Retina (tissue), 1 donor: ENCODE measurements around the gene KCNAB3.

Experiments used
- DNase-seq: peaks from one replicate; pipeline ENCODE4 v3.0.0-alpha.2; 2016

The KCNAB3 gene

DNA sequence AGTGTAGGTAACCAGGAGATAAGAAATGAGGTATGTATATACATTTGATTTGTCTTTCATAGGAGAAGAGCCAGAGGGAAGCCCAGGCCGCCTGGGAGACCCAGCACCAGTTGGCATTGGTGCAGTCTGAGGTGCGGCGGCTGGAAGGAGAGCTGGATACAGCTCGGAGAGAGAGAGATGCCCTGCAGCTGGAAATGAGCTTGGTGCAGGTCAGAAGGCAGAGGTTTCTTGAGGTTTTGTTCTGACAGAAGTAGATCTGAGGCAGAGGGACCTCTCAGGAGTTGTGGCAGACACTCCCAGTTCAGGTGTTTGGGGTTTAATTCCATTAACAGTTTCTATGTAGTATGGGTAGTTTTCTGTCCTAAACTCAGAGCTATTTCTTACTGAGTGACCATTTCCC is 10.4 kb upstream of the KCNAB3 start:
- DNase-seq: no peak

DNA sequence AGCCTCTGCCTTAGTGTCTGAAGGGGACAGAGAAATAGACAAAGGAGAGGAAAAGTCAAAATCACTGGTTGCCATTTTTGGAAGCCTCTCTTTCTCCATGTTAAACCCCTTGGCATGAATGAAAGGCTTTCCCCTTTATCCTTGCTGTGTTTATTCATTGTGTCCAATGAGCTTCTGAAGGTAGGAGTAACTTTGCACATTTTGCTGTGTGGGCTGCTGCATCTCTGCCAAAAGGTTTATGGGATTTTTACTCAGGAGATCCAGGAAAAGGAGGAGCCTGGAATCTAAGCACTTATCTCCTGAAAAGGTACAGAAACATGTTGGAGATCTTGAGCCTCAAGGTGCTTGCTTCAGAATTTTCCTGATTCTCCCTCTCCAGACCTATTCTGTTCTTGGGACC is 6.2 kb upstream of the KCNAB3 start:
- no peak for DNase-seq

DNA sequence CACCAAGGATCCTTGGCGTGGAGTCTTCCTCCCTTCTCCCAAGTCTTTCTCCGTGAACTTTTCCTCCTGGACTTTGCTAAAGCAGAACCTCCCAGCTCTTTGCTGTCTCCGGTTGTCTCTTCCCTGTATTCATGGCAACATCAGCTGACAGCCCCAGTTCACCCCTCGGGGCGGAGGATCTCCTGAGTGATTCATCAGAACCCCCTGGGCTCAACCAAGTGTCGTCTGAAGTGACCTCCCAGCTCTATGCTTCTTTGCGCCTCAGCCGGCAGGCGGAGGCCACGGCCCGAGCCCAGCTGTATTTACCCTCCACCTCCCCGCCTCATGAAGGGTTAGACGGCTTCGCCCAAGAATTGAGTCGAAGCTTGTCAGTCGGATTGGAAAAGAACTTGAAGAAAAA is 3.3 kb upstream of the KCNAB3 start:
- no peak for DNase-seq

DNA sequence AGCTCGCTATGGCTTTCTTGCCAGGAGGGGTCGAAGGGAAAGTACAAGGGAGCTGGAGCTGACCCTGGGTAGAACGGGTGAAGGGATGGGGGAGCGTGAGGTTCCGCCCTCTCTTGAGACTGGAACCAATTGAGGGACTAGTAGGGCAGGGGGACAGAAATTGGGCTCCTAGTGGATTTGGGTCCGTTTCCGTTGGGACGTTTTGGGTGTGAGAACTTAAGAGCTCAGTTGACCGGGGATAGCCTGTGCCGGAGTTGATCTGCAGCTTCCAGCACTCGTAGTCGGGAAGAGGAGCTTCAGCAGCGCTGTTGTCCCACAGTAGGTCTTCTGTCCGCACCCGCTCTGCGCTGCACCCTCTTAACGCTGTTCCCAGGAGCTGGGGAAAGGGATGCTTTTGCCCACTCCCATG is 2.8 kb upstream of the KCNAB3 start:
- DNase-seq: no peak

DNA sequence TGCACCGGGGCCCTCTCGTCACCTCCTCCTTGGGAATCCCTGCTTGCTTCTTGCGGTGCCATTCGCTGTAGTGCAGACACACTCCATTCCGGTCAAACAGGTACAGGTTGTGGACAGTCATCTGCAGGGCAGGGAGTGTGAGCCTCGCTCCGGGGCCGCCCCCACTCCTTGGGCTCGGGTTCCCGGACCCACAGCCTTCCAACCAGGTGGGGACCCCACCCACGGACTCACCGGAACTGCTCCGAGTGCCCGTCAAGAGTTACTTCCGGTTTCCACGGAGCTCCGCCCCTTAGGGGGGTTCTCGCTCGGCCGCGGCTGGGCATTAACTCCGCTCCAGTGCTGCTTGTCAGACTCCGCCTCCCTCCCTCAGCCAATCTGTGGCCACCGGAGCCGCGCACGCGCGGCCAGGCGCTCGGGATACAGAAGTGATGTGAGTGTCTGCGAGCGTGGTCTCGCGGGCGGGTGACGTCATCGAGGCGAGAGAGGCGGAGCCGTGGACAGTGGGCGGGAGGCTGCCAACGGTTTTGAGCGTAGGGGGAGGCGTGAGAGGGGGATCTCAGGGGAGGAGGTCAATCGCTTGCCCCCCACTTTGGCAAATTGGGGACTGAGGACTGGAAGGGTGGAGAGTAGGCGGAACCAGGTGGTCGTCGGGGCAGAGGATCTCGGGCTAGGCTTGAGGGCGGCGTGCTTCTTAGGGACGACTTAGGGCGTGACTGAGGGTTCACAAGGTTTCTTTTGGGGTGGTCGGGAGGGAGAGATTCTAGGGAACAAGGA is 2.2 kb upstream of the KCNAB3 start, which contains the start of the genes CNTROB and TRAPPC1:
Gene CNTROB (plus strand): TSS at position 498 of the 774 bp plus-strand sequence. CDS start 874 bp downstream, outside the sequence.
Gene TRAPPC1 (minus strand): TSS at position 238 of the 774 bp plus-strand sequence. CDS start 117 bp downstream, at position 121.
- DNase-seq: peak; percentile 97

DNA sequence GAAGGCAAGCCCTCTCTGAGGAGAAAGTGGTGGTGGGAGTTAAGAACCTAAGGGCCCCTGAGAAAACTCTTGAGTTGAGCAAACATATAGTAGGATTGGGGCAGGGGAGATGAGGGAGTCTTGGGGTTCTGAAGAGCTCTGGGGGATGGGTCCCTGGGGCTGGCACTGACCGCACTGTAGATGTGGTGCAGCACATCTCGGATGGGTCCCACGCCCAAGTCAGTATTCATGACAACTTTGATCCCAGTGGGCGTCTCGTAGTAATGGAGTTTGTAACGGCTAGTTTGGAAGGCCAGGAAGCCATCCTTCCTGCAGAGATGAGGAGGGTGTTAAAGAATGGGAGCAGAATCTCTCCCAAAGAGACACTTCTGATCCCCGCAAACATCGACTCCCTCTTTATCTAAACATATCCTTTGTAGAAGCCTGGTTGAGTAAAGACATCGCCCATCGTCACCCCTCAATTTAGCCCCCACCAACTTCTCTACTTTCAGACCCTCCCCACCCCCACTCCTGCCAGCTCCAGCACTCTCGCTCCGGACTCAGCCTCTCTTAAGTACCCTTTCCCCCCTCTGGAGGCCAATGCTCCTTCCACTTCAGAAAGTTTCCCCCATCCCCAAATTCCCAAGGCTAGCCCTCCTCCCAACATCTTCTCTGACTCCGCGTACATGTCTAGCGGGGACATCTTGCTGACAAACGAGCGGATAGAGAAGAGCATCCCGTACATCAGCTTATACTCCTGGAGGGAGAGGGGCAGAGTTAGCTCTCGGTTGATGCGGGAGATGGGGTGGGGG is 1.4 kb upstream of the KCNAB3 start:
- no peak for DNase-seq

DNA sequence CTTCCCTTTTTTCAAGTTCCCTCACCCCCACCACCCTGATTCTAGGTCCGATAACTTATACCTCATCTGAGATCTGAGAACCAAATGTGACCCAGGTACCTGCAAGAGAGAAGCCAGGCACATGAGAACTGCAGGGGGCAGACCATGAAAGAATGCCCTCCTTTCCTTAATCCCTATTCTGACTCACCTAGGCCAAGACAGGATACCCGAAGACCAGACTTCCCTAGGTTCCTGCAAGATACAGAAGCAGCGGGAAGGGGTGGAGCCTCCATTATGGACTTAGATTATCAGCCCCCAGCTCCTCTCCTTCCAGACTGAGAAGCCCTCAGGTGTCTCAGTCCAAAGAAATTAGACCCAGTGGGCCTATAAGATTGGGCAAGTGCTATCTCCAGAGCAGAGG is 2.1 kb downstream of the KCNAB3 start:
- DNase-seq: no peak

DNA sequence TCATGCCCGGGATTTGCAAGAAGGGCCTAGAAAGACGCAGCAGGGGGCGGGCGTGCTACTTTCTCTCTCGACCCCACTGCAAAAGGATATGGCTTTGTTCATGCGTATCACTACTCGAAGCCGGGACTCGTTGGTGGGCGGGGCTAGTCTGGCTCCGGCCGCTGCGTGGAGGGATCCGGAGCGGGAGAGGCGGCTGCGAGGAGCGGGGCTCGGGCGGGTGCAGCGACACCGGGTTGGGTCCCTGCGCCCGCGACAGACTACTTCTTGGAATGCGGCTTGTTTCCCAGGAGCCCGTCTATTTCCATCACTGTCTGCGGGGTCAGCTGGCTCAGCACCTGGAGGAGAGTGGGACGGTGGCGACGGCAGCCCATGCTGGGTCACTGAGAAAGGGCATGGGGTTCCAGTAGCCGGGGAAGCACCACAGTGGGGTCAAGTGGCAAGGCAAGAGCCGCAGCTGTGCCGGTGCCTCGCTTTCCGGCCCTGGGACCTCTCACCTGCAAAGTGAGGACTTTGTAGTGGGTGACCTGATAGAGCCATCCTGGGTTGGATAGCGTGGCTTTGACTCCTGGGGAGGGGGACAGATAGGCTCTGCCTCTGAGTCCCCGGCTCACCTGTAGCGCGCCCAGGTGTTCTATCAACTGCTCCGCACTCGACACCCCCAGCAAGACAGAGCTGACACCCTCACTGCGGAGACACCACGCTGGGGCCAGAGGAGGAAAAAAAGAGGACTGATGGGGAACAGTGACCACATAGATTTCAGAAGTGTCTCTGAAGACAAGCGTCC is 6.6 kb downstream of the KCNAB3 start:
- peak; percentile 93 for DNase-seq

DNA sequence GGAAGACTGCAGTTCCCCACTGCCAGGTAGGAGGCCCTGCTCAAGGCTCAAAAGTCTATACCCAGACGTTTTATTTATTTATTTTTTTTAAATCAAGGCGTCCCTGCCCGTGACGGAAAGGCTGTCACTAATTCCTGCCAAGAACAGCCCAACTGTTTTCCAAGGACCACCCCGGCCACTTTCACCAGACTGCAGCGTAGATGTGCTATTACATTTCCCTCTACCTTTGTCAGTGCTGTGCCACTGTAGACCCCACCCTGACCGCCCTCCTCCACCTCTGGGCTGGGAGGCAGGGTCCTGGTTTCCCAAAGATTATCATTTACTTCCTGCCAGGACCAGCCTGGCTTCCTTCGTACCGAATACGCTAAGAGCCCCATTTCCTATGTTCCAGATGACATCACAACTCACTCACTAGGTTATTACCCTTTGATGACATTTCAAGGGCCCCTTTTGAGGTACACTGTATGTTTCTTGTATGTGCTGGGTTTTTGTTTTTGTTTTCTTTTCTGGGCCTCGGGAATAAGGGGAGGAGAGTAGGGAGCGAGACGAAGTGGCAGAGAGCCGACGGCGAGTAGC is 7.3 kb downstream of the KCNAB3 start:
- DNase-seq: no peak

DNA sequence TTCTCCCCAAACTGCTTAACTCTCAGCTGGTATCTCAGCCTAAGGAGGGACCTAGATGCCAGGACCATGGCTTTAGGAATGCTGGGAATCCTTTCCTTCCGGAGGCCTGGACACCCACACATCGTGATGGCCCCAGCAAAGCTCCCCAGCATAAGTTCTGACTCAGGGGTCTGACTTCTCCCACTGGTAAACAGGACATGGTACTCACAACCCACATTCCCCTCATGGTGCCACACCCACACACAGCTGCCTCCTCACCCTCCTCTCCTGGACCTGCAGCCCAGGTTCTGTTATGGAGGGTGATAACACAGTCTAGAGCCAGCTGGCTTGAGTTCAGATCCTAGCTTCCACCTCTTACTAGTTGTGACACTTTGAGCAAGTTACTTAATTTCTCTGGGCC is 12.8 kb downstream of the KCNAB3 start:
- DNase-seq: no peak

DNA sequence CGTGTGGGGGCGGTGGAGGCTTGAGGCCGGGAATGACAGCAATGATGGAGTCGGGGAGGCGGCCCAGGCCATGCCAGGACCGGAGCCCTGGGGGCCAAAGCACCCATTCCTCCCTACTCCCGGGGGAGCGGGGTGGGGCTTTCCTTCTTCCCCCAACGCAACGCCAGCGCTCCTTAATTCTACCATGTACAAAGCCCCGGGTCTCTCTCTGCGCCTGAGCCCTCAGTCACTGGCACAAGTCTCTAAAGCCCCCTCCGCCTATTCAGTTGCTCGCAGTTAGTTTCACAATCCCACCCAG is 13.3 kb downstream of the KCNAB3 start:
- no peak for DNase-seq

DNA sequence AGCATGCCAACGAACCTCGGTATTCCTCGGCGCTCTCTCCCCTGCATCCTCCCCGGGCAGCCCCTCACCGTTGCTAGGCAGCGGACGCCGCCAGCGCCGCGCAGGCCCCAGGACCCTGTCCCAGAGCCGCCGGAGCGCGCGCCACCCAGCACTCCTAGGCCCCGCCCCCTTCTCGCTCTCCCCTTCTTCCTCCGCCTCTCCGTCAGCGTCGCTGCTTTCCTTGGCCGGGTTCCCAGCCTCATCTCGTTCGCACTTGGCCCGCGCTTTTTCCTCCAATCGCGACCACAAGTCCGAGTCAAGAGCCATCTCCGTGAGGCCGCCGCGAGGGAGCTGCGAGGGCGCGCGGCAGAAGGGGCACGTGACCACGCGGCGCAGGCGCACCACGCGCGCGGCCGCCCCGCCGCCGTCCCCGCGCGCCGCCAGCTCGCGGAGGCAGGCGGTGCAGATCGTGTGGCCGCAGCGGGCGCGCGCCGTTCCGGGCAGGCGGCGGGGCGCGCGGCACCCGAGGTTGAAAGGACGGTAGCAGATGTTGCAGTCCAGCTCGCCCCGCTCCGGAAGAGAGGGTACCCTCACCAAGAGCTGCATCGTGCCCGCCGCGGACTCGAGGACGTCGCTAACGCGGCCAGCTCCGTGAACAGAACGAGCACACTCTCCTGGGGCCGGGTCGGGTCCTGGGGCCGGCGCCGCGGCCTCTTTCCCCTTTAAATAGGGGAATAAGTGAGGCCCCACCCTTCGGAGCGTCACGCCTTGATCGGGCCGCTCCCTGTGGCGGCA is 13.9 kb downstream of the KCNAB3 start, which contains the start of gene RNF227:
Gene RNF227 (minus strand): TSS at position 679 of the 774 bp plus-strand sequence. CDS start 94 bp downstream, at position 585.
- peak; percentile 97 for DNase-seq

DNA sequence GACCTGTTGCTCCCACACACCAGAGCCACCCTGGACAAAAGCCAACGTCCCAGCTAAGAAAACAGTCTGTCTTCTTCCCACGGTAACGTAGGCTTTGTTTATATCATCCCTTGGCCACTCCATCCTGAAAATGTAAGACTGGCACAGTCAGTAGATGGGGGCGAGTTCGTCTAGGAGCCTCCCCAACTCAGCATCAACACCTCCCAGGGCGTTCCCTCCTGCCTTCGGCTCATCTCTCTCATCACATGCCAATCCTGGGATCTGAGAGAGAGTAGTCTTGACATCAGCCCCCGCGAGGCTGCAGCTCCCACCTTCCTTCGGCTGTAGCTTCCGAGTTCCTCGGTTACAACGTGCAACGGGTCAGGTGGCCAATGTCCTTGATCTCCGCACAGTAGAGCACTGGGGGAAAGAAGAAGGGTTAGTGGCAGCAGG is 14.5 kb downstream of the KCNAB3 start:
- no peak for DNase-seq

DNA sequence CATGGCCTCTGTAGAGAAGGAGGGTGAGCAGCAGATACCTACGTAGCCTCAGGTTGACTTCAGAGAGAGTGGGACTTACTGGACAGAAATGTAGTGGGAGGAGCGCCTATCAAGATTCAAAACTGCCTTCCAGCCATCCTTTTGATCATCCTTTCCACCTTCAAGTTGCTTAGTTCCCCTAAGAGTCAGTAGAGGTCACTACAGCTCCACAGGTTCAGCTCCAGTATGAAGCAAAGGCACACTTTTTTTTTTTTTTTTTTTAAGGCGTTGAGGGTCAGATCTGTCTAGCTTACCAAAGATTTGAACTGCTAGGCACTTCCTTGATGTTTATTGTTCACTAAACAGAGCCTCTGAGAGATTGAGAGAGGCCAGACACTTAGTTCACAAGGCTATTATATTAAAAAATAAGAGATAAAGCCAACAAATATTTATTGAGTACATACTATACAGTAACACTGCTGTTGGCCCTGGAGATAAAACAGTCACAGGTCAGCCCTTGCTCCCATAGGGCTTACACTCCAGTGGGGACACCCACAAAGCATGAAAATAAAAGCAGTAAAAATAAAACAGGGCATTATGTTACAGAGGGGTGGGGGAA is 16.6 kb downstream of the KCNAB3 start:
- peak; percentile 46 for DNase-seq

DNA sequence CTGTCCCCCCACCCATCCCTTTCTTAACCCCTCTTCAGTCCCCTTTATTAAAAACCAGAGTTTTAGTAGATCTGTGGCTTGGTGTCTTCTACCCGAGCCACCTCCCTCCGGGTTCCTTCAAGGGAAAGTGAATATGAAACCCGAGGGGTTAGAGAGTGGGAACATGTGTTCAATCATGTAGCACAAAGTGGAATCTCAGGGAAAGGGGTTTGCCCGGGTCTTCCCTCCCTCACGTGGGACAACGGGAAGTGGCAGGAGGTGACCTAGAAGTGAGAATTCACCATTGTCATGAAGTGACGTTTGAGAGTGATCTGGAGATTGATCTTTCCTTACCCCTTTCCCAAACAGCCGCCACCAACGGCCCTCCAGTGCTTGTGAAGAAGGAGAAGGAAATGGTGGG is 18.5 kb downstream of the KCNAB3 start:
- DNase-seq: no peak

DNA sequence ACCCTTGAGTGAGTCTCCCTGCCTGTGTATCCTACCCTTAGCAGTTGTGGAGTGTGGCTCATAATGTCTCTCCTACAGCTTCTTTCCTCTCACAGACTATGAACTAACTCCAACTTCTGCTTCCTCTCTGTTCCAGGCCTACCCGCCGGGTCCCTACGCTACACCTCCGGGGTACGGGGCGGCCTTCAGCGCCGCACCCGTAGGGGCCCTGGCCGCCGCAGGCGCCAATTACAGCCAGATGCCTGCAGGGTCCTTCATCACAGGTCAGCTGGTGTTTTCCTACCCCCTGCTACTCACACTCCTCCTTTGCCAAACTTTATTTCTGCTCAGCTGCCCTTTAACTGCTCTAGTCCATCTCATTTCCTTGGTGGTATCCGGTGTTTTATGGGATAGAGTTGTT is 18.9 kb downstream of the KCNAB3 start:
- DNase-seq: no peak

DNA sequence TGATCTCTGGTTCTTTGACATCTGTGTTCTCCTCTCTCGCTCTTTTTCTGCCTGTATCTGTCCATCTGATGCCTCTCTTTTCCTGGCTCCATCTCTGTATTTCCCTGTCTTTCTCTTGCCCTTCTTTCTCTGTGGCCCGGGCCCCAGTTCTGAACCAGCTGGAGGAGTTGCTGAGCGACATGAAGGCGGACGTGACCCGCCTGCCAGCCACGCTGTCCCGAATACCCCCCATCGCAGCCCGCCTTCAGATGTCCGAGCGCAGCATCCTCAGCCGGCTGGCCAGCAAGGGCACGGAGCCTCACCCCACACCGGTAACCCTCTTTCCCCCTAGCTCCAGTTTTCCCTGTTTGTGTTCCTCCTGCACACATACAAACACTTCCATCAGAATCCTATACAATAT is 19.4 kb downstream of the KCNAB3 start:
- DNase-seq: no peak

DNA sequence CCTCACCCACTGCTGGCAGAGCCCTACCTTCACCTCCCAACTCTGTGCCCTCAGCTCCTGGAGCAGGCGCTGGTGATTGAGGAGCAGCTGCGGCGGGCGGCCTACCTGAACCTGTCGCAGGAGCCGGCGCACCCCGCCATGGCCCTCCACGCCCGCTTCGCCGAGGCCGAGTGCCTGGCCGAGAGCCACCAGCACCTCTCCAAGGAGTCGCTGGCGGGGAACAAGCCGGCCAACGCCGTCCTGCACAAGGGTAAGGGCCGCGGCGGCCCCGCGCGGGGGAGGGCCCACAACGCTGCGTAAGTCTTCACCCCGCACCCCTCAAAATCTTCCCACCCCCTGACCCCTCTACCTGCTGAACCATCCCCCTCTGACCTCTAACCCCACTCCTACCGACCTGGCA is 20.6 kb downstream of the KCNAB3 start:
- DNase-seq: no peak

DNA sequence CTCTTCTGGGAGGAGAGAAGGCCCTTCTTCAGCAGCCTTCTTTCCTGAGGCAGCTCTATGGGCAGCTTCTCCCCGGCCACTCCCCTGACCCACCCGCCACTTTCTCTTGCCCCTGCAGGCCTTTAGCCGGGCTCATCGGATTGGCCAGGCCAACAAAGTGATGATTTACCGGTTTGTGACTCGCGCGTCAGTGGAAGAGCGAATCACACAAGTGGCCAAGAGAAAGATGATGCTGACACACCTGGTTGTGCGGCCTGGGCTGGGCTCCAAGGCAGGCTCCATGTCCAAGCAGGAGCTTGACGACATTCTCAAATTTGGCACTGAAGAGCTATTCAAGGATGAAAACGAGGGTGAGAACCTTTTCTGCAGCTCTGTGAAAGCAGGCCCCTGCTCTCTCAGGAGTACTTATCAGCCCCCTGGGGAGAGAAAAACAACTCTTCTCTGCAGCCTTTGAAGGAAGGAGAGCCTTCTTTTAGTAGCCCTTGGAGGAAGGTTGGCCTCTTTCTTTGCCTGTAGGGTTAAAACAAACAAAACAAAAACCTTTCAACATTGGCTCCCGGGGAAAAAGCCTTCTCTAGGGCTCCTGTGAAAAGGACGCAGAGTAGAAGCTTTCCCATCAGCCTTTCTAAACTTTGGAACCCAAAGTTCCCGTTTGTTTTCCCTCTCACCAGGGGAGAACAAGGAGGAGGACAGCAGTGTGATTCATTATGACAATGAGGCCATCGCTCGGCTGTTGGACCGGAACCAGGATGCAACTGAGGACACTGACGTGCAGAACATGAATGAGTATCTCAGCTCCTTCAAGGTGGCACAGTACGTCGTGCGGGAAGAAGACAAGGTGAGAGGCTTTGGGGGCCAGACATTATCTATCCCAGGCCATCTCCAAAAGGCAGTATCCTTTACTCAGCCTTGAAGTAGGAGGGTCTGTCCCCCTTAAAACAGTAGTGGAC is 26.2 kb downstream of the KCNAB3 start:
- DNase-seq: no peak

DNA sequence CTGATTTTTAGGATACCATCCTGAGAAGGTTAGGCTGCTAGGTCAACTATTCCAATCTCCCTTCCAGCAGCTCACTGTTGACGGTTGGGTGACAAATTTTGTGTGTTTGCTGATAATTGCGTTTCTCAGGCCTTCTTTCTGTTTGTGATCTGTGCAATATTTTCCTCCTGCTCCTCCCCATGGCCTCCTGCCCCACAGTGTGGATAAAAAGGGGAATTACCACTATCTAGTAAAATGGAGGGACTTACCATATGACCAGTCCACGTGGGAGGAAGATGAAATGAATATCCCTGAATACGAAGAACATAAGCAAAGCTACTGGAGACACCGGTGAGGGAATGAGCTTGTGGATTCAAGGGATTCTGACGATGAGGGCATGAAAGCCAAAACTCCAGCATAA is 31.9 kb downstream of the KCNAB3 start:
- no peak for DNase-seq

DNA sequence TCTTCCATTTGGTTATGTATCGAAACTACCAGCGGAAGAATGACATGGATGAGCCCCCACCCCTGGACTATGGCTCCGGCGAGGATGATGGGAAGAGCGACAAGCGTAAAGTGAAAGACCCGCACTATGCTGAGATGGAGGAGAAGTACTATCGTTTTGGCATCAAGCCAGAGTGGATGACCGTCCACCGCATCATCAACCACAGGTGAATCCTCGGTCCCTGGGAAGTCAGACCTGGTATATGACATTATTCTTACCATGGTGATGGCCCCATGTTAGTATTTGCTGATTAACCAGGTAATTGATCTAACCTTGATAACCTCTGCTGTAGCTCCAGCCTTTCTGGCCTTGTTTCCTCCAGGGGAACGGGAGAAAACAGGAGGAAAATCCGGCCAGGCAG is 32.6 kb downstream of the KCNAB3 start:
- DNase-seq: no peak
